Measurements from ENCODE around the gene ILKAP.

ILKAP gene

GRCh38 chr2:238152771-238153688 is 50.5 kb downstream of the ILKAP start:
- no peak for DNase-seq (ENCODE audit: low read depth)

DNA sequence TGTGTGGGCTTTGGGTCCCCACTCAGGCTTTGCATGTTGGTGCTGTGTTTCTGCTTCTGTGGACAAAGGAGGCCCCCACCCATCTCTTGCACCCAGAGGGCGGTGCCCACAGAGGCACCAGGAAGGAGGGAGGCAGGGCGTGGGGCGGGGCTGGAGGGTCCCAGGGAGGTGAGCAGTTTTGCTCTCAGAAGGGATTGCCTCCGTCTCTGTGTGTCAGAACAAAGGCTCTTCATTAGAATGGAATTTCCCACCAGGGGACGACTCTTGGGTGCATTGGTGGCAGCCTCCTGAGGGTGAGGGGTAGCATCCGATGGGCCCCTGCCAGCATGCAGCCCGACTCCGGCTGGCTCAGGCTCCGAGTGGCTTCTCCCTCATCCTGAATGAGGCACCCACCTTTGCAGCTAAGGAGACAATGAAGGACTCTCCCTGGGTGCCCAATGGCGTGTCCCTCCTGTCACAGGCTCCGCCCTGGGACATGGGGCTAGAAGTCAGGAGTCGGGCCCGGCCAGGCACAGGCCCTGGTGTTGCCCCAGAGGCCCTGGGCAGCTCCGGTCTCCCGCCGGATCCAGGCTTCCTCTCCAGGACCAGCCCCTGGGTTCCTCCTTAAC is 51.8 kb downstream of the ILKAP start:
- DNase-seq (ENCODE audit: low read depth) = no peak

GRCh38 chr2:238151205-238151604 is 52.3 kb downstream of the ILKAP start:
- no peak for DNase-seq (ENCODE audit: low read depth)

DNA sequence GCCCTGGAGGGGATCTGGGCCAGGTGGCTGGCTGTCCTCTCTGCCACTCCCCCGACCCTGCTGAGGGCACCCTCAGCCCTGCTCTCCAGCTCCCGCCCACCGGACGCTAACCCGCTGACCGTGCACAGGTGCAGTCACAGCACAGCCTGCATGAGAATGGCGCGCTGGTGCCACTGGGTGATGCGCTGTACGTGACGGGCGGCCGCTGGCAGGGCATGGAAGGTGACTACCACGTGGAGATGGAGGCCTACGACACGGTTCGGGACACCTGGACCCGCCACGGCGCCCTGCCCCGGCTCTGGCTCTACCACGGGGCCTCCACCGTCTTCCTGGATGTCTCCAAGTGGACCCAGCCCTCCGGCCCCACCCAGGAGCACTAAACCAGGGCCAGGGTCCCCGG is 52.8 kb downstream of the ILKAP start:
- no peak for DNase-seq (ENCODE audit: low read depth)

- DNase-seq (ENCODE audit: low read depth) = no peak
These were observed 53.5 kb downstream of the ILKAP start for GRCh38 chr2:238149841-238150572.

DNA sequence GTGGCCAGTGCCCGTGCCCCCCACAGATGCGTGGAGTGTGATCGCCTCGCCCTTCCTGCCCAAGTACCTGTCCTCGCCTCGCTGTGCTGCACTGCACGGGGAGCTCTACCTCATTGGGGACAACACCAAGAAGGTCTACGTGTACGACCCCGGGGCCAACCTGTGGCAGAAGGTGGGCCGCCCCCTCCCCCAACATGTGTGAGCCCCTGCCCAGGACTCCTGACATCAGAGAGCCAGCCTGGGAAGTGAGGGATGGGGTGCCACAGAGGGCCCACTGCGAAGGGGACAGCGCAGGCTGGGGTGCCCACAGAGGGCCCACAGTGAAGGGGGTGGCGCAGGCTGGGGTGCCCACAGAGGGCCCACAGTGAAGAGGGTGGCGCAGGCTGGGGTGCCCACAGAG is 54.5 kb downstream of the ILKAP start:
- DNase-seq (ENCODE audit: low read depth) = no peak

DNA sequence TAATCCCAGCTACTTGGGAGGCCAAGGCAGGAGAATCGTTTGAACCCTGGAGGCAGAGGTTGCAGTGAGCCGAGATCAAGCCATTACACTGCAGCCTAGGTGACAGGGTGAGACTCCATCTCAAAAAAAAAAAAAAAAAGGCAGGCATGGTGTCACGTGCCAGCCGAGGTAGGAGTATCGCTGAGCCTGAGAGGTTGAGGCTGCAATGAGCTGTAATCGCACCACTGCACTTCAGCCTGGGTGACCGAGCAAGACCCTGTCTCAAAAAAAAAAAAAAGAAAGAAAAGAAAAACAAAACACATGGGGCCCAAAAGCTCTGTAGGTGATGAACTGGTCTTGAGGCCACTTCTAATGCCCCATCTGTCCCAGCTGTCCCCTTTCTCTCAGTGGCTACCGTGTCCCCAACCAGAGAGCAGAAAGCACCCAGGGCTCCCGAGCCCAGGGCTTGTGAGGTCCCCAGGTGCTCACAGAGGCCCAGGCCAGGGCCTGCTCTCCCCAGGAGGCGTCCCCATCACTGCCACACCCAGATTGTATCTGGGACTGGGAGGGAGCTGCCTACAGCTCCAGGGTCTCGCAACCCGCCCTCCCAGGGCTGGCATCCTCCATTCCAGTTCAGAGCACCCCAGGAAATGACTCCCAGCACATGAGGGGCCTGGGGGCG is 56.5 kb downstream of the ILKAP start:
- DNase-seq (ENCODE audit: low read depth) = no peak

- no peak for DNase-seq (ENCODE audit: low read depth)
These were observed 57.6 kb downstream of the ILKAP start for GRCh38 chr2:238145851-238146250.

- no peak for DNase-seq (ENCODE audit: low read depth)
These were observed 58.4 kb downstream of the ILKAP start for GRCh38 chr2:238145046-238145445.

DNA sequence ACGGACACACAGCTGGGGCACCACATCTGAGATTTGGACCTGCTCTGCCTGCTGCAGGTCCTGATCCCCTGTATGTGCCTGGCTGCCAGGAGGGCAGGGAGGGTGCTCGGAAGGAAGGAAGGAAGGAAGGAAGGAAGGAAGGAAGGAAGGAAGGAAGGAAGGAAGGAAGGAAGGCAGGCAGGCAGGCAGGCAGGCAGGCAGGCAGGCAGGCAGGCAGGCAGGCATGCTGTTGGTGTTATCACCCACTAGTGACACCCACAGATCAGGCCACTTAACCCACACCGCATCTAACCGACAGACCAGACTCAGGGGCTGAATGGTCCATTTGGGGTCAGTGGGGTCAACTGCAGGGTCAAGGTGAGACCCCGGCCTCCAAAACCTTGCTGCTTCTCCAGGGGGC is 59.2 kb downstream of the ILKAP start:
- DNase-seq (ENCODE audit: low read depth) = no peak

DNA sequence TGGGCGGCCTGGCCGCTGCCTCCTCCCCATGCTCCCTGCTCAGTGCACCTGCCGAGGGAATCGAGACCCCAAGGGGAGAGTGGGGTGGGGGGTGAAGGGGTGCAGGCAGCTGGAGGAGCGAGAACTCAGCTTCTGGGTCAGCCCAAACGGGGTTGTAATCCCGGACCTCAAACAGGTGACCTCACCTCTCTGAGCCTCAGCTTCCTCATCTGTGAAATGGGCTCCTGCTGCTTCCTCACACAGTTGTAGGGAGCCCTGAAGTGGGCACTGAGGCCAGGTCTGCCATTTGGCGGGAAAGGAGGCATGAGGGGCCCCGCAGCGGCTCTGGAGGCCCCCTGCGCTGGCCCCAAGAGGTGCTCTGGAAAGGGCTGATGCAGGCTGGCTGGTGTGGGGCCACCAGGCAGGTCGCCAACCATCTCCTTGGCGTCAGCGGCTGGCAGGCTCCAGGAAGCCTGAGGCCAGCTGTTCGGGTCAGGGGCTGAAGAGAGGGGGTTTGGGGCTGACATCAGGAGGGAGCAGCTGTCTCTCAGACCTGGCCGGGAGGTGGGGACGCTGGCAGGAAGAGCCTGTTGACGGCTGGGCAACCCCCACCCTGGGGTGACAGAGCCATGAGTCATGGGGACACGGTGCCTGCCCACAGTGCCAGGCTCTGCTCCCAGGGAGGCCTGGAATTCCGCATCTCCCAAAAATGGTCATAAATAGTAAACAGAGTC is 60.1 kb downstream of the ILKAP start:
- peak; percentile 14 for DNase-seq (ENCODE audit: low read depth)

DNA sequence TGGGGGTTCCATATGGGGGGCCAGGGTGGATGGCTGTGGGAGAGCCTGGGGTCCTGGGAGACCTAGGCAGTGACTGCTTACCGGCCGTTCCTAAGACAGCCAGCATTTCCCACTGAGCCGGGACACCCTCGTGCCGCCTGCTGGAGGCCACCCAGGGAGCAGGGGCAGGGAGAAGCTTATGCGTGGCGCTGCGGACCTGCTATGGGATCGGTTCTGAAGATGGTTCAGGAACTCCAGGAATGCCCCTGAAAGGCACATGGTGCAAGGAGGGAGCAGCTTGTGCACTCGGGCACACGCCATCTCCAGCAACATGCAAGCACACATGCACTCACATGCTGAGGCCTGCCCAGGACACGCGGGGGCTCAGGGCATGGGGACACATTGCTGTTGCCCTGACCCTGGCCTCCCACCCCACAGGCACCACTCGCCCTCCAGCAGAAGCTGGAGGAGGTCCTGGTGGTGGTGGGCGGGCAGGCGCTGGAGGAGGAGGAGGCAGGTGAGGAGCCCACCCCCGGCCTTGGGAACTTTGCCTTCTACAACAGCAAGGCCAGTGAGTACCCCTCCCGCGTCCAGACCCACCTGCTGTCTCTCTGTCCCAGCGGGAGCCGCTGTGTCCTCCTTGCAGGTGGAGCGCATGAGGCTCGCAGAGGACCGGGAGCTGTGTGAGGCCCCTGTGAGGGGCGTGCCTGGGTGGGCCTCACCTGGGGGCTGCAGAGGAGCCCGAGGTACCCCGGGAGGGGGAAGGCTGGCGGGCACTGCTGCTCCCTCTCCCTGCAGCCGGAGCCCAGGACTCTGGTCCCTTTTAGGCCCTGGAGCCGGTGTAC is 60.9 kb downstream of the ILKAP start:
- no peak for DNase-seq (ENCODE audit: low read depth)

DNA sequence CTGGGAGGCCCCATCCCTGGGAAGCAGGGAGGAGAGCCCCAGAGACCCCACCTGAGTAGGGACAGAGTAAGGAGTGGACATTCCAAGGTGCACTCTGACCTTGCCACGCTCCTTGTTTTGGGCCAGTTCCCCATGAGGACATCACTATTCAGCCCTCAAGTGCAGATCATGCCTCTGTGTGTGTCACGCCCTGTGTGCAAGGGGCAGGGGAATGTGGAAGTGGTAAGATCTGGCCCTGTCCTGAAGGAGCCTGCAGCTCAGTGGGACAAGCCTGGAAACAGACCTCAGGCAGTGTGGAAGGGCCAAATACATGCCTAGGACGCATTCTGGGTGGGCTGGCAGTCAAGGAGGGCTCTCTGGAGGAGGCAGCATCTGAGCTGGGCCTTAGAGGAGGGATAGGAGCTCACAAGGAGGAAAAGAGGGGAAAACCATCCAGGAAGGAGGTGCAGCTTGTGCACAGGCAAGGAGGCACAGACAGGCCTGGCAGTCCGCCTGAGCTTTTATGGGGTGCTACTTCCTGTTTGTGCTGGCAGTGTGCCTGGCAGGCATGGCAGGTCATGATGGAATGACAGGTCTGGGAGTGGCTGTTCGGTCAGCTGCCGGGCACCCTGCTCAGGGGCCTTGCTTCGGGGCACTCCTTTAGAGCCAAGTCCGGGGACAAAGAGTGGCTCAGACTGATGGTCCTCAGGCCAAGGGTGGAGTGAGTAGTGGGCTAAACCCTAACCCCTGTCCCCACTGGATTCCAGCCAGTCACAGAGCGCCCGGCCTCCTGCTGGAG is 61.8 kb downstream of the ILKAP start:
- DNase-seq (ENCODE audit: low read depth) = no peak

DNA sequence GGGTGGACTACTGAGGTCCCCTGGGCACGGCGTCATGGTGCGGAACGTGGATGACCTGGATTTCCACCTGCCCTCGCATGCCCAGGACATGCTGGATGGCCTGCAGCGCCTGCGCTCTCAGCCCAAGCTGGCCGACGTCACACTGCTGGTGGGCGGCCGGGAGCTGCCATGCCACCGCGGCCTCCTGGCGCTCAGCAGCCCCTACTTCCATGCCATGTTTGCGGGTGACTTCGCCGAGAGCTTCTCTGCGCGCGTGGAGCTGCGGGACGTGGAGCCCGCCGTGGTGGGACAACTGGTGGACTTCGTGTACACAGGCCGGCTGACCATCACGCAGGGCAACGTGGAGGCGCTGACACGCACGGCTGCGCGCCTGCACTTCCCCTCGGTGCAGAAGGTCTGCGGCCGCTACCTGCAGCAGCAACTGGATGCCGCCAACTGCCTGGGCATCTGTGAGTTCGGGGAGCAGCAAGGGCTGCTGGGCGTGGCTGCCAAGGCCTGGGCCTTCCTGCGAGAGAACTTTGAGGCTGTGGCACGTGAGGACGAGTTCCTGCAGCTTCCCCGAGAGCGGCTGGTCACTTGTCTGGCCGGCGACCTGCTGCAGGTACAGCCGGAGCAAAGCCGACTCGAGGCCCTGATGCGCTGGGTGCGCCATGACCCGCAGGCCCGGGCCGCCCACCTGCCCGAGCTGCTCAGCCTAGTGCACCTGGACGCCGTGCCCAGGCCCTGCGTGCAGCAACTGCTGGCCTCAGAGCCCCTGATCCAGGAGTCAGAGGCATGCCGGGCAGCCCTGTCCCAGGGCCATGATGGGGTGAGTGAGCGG is 62.6 kb downstream of the ILKAP start:
- no peak for DNase-seq (ENCODE audit: low read depth)

DNA sequence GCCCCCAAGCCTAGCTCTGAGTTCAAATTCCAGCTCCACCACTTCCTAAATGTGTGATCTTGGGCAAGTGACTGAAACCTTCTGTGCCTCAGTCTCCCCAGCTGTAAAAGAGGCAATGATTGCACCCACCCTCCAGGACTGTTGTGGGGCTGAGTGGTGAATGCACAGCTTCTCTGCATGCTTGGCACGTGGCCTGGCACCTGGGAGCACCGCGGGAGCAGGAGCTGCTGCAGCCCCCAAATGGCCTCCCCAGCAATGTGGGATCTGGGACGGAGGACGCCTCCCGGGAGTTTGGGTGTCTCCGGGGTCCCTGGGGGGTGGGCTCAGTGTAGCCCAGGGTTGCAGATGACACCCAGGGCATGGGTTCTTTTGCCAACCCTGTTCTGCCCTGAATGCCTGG is 63.5 kb downstream of the ILKAP start:
- no peak for DNase-seq (ENCODE audit: low read depth)

- DNase-seq (ENCODE audit: low read depth) = no peak
These were observed 64.1 kb downstream of the ILKAP start for GRCh38 chr2:238139196-238140039.

GRCh38 chr2:238138331-238139195 is 64.9 kb downstream of the ILKAP start, which contains the start of gene KLHL30:
KLHL30 (plus strand) TSS chr2:238138668; CDS start chr2:238140755, 2,087 bp downstream.
- DNase-seq (ENCODE audit: low read depth) = no peak
